Measurements from ENCODE around the gene TDG. TPM values are rescaled to one million over a fixed set of nuclear protein-coding genes. Genes with fewer than 3 reads are reported as not detected.

TDG gene
- polyA plus RNA-seq, 3 donors: 12.6 to 22.4 (median 20.1) TPM

DNA sequence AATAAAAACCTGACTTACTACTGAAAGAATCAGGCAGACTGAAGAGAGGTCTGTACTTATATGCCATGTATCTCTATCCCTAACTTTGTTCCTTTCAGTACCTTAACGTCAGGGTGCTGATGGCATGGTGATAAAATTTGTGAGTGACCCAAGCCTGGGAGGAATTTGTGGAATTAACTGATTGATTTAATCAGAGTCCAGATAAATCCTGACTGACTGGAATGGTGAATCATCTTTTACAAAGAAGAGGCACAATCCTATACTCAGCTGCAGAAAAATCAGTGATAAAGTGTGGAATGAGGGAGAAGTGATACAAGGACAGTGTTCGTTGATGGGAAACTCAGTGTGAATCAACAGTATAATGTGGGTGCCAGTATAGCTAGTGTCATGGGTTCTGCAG is 3.7 kb downstream of the TDG start:
- peaks cover 60% of the 10 kb centered on the region for H4K20me1 ChIP-seq (ENCODE audit: insufficient read depth, low read length)
- H3K4me3 ChIP-seq (replicated peaks in 1 of 3; ENCODE audit: low read depth in 2 of 3, low read length in 3 of 3): no peak overlapping the region
- H3K9me3 Mint-ChIP-seq: peaks cover 0 to 1% (median 0%) of the 10 kb centered on the region in 7 donors
- H3K36me3 Mint-ChIP-seq: peaks cover 17 to 37% of the 10 kb centered on the region in 2 donors
- no peak overlapping the region for H2AFZ ChIP-seq (ENCODE audit: insufficient read depth, low read depth, low read length, poor library complexity, severe bottlenecking)
- H3K4me2 ChIP-seq (replicated peaks; ENCODE audit: extremely low read depth, low read length, poor library complexity, severe bottlenecking): no peak overlapping the region
- DNase-seq: no peak
- H3K4me1 Mint-ChIP-seq: peaks cover 35% of the 10 kb centered on the region
- TF ChIP-seq, protein P1, sequence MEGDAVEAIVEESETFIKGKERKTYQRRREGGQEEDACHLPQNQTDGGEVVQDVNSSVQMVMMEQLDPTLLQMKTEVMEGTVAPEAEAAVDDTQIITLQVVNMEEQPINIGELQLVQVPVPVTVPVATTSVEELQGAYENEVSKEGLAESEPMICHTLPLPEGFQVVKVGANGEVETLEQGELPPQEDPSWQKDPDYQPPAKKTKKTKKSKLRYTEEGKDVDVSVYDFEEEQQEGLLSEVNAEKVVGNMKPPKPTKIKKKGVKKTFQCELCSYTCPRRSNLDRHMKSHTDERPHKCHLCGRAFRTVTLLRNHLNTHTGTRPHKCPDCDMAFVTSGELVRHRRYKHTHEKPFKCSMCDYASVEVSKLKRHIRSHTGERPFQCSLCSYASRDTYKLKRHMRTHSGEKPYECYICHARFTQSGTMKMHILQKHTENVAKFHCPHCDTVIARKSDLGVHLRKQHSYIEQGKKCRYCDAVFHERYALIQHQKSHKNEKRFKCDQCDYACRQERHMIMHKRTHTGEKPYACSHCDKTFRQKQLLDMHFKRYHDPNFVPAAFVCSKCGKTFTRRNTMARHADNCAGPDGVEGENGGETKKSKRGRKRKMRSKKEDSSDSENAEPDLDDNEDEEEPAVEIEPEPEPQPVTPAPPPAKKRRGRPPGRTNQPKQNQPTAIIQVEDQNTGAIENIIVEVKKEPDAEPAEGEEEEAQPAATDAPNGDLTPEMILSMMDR (IDR thresholded peaks at IDR 0.05): no peak
- no peak overlapping the region for H3K4me3 Mint-ChIP-seq
- H3K79me2 ChIP-seq (ENCODE audit: insufficient read depth, low read length): peaks cover 100% of the 10 kb centered on the region
- intact Hi-C loops (cut with micrococcal nuclease): loop anchor here (5.0 to 10.0 kb wide), 2 partner anchors 37 to 1145 kb away; partner anchors contain the start of gene HSP90B1 (in 1 of the 2)
- H3K27me3 ChIP-seq (ENCODE audit: control insufficient read depth in 2 of 2, insufficient read depth in 2 of 2, low read length in 2 of 2): no peaks in the 10 kb centered on the region
- H3K27me3 Mint-ChIP-seq (ENCODE audit: low read depth in 3 of 3): no peaks in the 10 kb centered on the region
- H3K4me1 ChIP-seq (ENCODE audit: control insufficient read depth in 1 of 2, insufficient read depth in 2 of 2, low read length in 2 of 2): peaks cover 18 to 25% of the 10 kb centered on the region in 2 donors
- peaks cover 17 to 33% of the 10 kb centered on the region in 2 donors for H3K36me3 ChIP-seq (replicated peaks in 1 of 2; ENCODE audit: control insufficient read depth in 1 of 2, insufficient read depth in 2 of 2, low read length in 2 of 2)
- peak overlapping the region in 1 of 7 donors; percentile 7 for H3K27ac Mint-ChIP-seq
- H3K9ac ChIP-seq (ENCODE audit: insufficient read depth, low read length, poor library complexity, severe bottlenecking): no peak overlapping the region
- no peaks in the 10 kb centered on the region for H3K9me3 ChIP-seq (replicated peaks in 1 of 2; ENCODE audit: control insufficient read depth in 1 of 2, insufficient read depth in 1 of 2, low read length in 2 of 2)
- WGBS (ENCODE audit: insufficient coverage): 100% methylated on average over 1 of the region's 2 CpGs
- H3K27ac ChIP-seq (ENCODE audit: low read depth in 1 of 2, low read length in 2 of 2): no peak overlapping the region

DNA sequence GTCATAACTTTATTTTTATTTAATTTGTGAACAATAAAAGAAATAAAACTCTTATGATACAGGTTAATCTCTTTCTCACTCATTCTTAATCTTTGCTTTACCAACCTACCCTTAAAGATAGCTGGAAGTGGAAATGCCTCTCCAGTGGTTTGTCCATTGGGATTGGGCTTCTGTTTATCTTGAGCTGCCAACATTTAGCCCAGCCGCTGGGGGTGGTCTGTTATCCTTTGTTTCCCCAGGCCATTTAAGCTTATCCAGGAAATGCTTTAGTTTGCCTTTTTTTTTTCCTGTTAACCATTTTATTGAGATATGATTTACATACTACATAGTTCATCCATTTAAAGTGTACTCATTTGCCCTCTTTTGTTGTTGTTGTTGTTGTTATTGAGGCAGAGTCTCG is 8.2 kb downstream of the TDG start:
- no peaks in the 10 kb centered on the region for H3K27me3 ChIP-seq (ENCODE audit: control insufficient read depth in 2 of 2, insufficient read depth in 2 of 2, low read length in 2 of 2)
- no peak overlapping the region for H3K4me2 ChIP-seq (replicated peaks; ENCODE audit: extremely low read depth, low read length, poor library complexity, severe bottlenecking)
- peaks cover 46 to 63% of the 10 kb centered on the region in 2 donors for H3K36me3 ChIP-seq (replicated peaks in 1 of 2; ENCODE audit: control insufficient read depth in 1 of 2, insufficient read depth in 2 of 2, low read length in 2 of 2)
- no peak overlapping the region for H2AFZ ChIP-seq (ENCODE audit: insufficient read depth, low read depth, low read length, poor library complexity, severe bottlenecking)
- peaks cover 86% of the 10 kb centered on the region for H3K79me2 ChIP-seq (ENCODE audit: insufficient read depth, low read length)
- no peaks in the 10 kb centered on the region for H3K4me1 ChIP-seq (ENCODE audit: control insufficient read depth in 1 of 2, insufficient read depth in 2 of 2, low read length in 2 of 2)
- no peak for DNase-seq
- TF ChIP-seq, protein P1 (IDR thresholded peaks at IDR 0.05): no peak
- H3K4me1 Mint-ChIP-seq: peaks cover 11% of the 10 kb centered on the region
- H3K4me3 ChIP-seq (replicated peaks in 1 of 3; ENCODE audit: low read depth in 2 of 3, low read length in 3 of 3): no peak overlapping the region
- intact Hi-C loops (cut with micrococcal nuclease): no loop called here
- H3K27ac Mint-ChIP-seq: peak overlapping the region in 2 of 7 donors; percentile 22 to 34
- H3K9ac ChIP-seq (ENCODE audit: insufficient read depth, low read length, poor library complexity, severe bottlenecking): no peak overlapping the region
- H4K20me1 ChIP-seq (ENCODE audit: insufficient read depth, low read length): peaks cover 97% of the 10 kb centered on the region
- H3K27me3 Mint-ChIP-seq (ENCODE audit: low read depth in 3 of 3): no peaks in the 10 kb centered on the region
- H3K27ac ChIP-seq (ENCODE audit: low read depth in 1 of 2, low read length in 2 of 2): no peak overlapping the region
- H3K4me3 Mint-ChIP-seq: no peak overlapping the region
- peaks cover 40 to 61% of the 10 kb centered on the region in 2 donors for H3K36me3 Mint-ChIP-seq
- H3K9me3 Mint-ChIP-seq: no peaks in the 10 kb centered on the region
- H3K9me3 ChIP-seq (replicated peaks in 1 of 2; ENCODE audit: control insufficient read depth in 1 of 2, insufficient read depth in 1 of 2, low read length in 2 of 2): no peaks in the 10 kb centered on the region
- WGBS (ENCODE audit: insufficient coverage): no CpG with 5 or more reads among the region's 2 CpGs
